Measurements from ENCODE around the gene HARS1.
"Not testable (repeated sequence)": the region's sequence is repeated elsewhere in the genome, so short reads cannot be mapped to it uniquely, and the experiment has no call there.

The HARS1 gene

GRCh38 chr5:140642718-140643117 is 48.5 kb downstream of the HARS1 start:
- Histone ChIP-seq H3K4me3 (ENCODE audit: low read length) (no peak overlapping the region), H3K27me3 (replicated peaks; ENCODE audit: control insufficient read depth, insufficient read depth, low read length) (no peaks in the 10 kb centered on the region), H3K9me3 (ENCODE audit: control insufficient read depth, low read length) (no peaks in the 10 kb centered on the region), H3K4me1 (ENCODE audit: control insufficient read depth, insufficient read depth, low read length) (peaks cover 34% of the 10 kb centered on the region), H3K36me3 (ENCODE audit: control insufficient read depth, insufficient read depth, low read length, severe bottlenecking) (peaks cover 24% of the 10 kb centered on the region), H3K9ac (ENCODE audit: low read length) (no peak overlapping the region)
- DNase-seq (ENCODE audit: low read depth) = peak; percentile 14

- no peak for DNase-seq (ENCODE audit: low read depth)
Measured at GRCh38 chr5:140641716-140642115, 49.5 kb downstream of the HARS1 start.

GRCh38 chr5:140639148-140639981 is 51.8 kb downstream of the HARS1 start, which contains the start of gene TMCO6:
TMCO6 (plus strand) TSS chr5:140639451; CDS start chr5:140639528, 77 bp downstream.
- peaks cover 29% of the 10 kb centered on the region for H3K4me1 ChIP-seq (ENCODE audit: control insufficient read depth, insufficient read depth, low read length)
- H3K9me3 ChIP-seq (ENCODE audit: control insufficient read depth, low read length) = no peaks in the 10 kb centered on the region
- H3K9ac ChIP-seq (ENCODE audit: low read length) = peak within 1 kb of the TSS; percentile 93
- no peaks in the 10 kb centered on the region for H3K27me3 ChIP-seq (replicated peaks; ENCODE audit: control insufficient read depth, insufficient read depth, low read length)
- H3K36me3 ChIP-seq (ENCODE audit: control insufficient read depth, insufficient read depth, low read length, severe bottlenecking) = peaks cover 11% of the 10 kb centered on the region
- H3K4me3 ChIP-seq (ENCODE audit: low read length) = peak within 1 kb of the TSS; percentile 89
- peak; percentile 99 for DNase-seq (ENCODE audit: low read depth)

More at GRCh38 chr5:140641716-140642115, 49.5 kb downstream of the HARS1 start:
- H3K36me3 ChIP-seq (ENCODE audit: control insufficient read depth, insufficient read depth, low read length, severe bottlenecking) = peaks cover 24% of the 10 kb centered on the region
- no peaks in the 10 kb centered on the region for H3K27me3 ChIP-seq (replicated peaks; ENCODE audit: control insufficient read depth, insufficient read depth, low read length)
- H3K4me3 ChIP-seq (ENCODE audit: low read length) = no peak overlapping the region
- H3K9ac ChIP-seq (ENCODE audit: low read length) = no peak overlapping the region
- peaks cover 31% of the 10 kb centered on the region for H3K4me1 ChIP-seq (ENCODE audit: control insufficient read depth, insufficient read depth, low read length)
- H3K9me3 ChIP-seq (ENCODE audit: control insufficient read depth, low read length) = no peaks in the 10 kb centered on the region

- peaks cover 29% of the 10 kb centered on the region for H3K4me1 ChIP-seq (ENCODE audit: control insufficient read depth, insufficient read depth, low read length)
- peak overlapping the region; percentile 76 for H3K9ac ChIP-seq (ENCODE audit: low read length)
- H3K4me3 ChIP-seq (ENCODE audit: low read length) = peak overlapping the region; percentile 73
- not testable (repeated sequence) for H3K27me3 ChIP-seq (replicated peaks; ENCODE audit: control insufficient read depth, insufficient read depth, low read length); DNase-seq (ENCODE audit: low read depth); H3K36me3 ChIP-seq (ENCODE audit: control insufficient read depth, insufficient read depth, low read length, severe bottlenecking); H3K9me3 ChIP-seq (ENCODE audit: control insufficient read depth, low read length)
Measured at GRCh38 chr5:140638898-140639147, 52.3 kb downstream of the HARS1 start.

GRCh38 chr5:140637371-140638100 is 53.6 kb downstream of the HARS1 start:
- H3K36me3 ChIP-seq (ENCODE audit: control insufficient read depth, insufficient read depth, low read length, severe bottlenecking) = no peaks in the 10 kb centered on the region
- no peaks in the 10 kb centered on the region for H3K27me3 ChIP-seq (replicated peaks; ENCODE audit: control insufficient read depth, insufficient read depth, low read length)
- no peak for DNase-seq (ENCODE audit: low read depth)
- H3K9ac ChIP-seq (ENCODE audit: low read length) = no peak overlapping the region
- H3K4me1 ChIP-seq (ENCODE audit: control insufficient read depth, insufficient read depth, low read length) = peaks cover 34% of the 10 kb centered on the region
- H3K4me3 ChIP-seq (ENCODE audit: low read length) = no peak overlapping the region
- H3K9me3 ChIP-seq (ENCODE audit: control insufficient read depth, low read length) = no peaks in the 10 kb centered on the region

- Histone ChIP-seq H3K36me3 (ENCODE audit: control insufficient read depth, insufficient read depth, low read length, severe bottlenecking) (no peaks in the 10 kb centered on the region), H3K27me3 (replicated peaks; ENCODE audit: control insufficient read depth, insufficient read depth, low read length) (no peaks in the 10 kb centered on the region), H3K4me1 (ENCODE audit: control insufficient read depth, insufficient read depth, low read length) (peaks cover 42% of the 10 kb centered on the region), H3K4me3 (ENCODE audit: low read length) (no peak overlapping the region), H3K9ac (ENCODE audit: low read length) (no peak overlapping the region), H3K9me3 (ENCODE audit: control insufficient read depth, low read length) (no peaks in the 10 kb centered on the region)
- no peak for DNase-seq (ENCODE audit: low read depth)
Measured at GRCh38 chr5:140635291-140636257, 55.6 kb downstream of the HARS1 start.

GRCh38 chr5:140634103-140634502 is 57.1 kb downstream of the HARS1 start:
- H3K4me3 ChIP-seq (ENCODE audit: low read length) = no peak overlapping the region
- DNase-seq (ENCODE audit: low read depth) = no peak
- no peaks in the 10 kb centered on the region for H3K36me3 ChIP-seq (ENCODE audit: control insufficient read depth, insufficient read depth, low read length, severe bottlenecking)
- H3K4me1 ChIP-seq (ENCODE audit: control insufficient read depth, insufficient read depth, low read length) = peaks cover 36% of the 10 kb centered on the region
- H3K9me3 ChIP-seq (ENCODE audit: control insufficient read depth, low read length) = no peaks in the 10 kb centered on the region
- H3K9ac ChIP-seq (ENCODE audit: low read length) = no peak overlapping the region
- H3K27me3 ChIP-seq (replicated peaks; ENCODE audit: control insufficient read depth, insufficient read depth, low read length) = no peaks in the 10 kb centered on the region

GRCh38 chr5:140633501-140633900 is 57.7 kb downstream of the HARS1 start:
- H3K9ac ChIP-seq (ENCODE audit: low read length) = no peak overlapping the region
- peak overlapping the region; percentile 76 for H3K4me3 ChIP-seq (ENCODE audit: low read length)
- no peaks in the 10 kb centered on the region for H3K36me3 ChIP-seq (ENCODE audit: control insufficient read depth, insufficient read depth, low read length, severe bottlenecking)
- no peaks in the 10 kb centered on the region for H3K9me3 ChIP-seq (ENCODE audit: control insufficient read depth, low read length)
- DNase-seq (ENCODE audit: low read depth) = no peak
- H3K4me1 ChIP-seq (ENCODE audit: control insufficient read depth, insufficient read depth, low read length) = peaks cover 32% of the 10 kb centered on the region
- H3K27me3 ChIP-seq (replicated peaks; ENCODE audit: control insufficient read depth, insufficient read depth, low read length) = no peaks in the 10 kb centered on the region

- H3K36me3 ChIP-seq (ENCODE audit: control insufficient read depth, insufficient read depth, low read length, severe bottlenecking) = no peaks in the 10 kb centered on the region
- H3K9ac ChIP-seq (ENCODE audit: low read length) = peak within 1 kb of the TSS; percentile 59
- H3K27me3 ChIP-seq (replicated peaks; ENCODE audit: control insufficient read depth, insufficient read depth, low read length) = no peaks in the 10 kb centered on the region
- peak within 1 kb of the TSS; percentile 76 for H3K4me3 ChIP-seq (ENCODE audit: low read length)
- peak; percentile 60 for DNase-seq (ENCODE audit: low read depth)
- H3K4me1 ChIP-seq (ENCODE audit: control insufficient read depth, insufficient read depth, low read length) = peaks cover 32% of the 10 kb centered on the region
- peaks cover 4% of the 10 kb centered on the region for H3K9me3 ChIP-seq (ENCODE audit: control insufficient read depth, low read length)
Measured at GRCh38 chr5:140633021-140633471, 58.1 kb downstream of the HARS1 start, which contains the start of gene CD14. CD14 (minus strand) TSS chr5:140633175; CDS start chr5:140633071, 104 bp downstream.

GRCh38 chr5:140632366-140633020 is 58.7 kb downstream of the HARS1 start:
- DNase-seq (ENCODE audit: low read depth) = peak; percentile 63
- Histone ChIP-seq H3K9me3 (ENCODE audit: control insufficient read depth, low read length) (peaks cover 10% of the 10 kb centered on the region), H3K4me3 (ENCODE audit: low read length) (peak overlapping the region; percentile 76)

More at GRCh38 chr5:140632366-140633020, 58.7 kb downstream of the HARS1 start:
- no peaks in the 10 kb centered on the region for H3K36me3 ChIP-seq (ENCODE audit: control insufficient read depth, insufficient read depth, low read length, severe bottlenecking)
- H3K9ac ChIP-seq (ENCODE audit: low read length) = peak overlapping the region; percentile 59
- H3K4me1 ChIP-seq (ENCODE audit: control insufficient read depth, insufficient read depth, low read length) = peaks cover 32% of the 10 kb centered on the region
- no peaks in the 10 kb centered on the region for H3K27me3 ChIP-seq (replicated peaks; ENCODE audit: control insufficient read depth, insufficient read depth, low read length)

Measured in adipocyte (in vitro differentiated cells).